ENCODE data around the gene SLC39A5. TPM values are rescaled to one million over a fixed set of nuclear protein-coding genes. Genes with fewer than 3 reads are reported as not detected.

The SLC39A5 gene
- total RNA-seq: under 1 TPM in 1 of 2 experiments, not detected in 1; 0.52 TPM

- no peaks in the 10 kb centered on the region for H3K9me3 Mint-ChIP-seq (ENCODE audit: insufficient read depth)
- H3K27ac Mint-ChIP-seq: no peak within 1 kb of the TSS
- no peak within 1 kb of the TSS for H3K4me3 Mint-ChIP-seq
- peaks cover 12% of the 10 kb centered on the region for H3K4me1 Mint-ChIP-seq (ENCODE audit: low read depth)
- H3K36me3 Mint-ChIP-seq (ENCODE audit: low read depth): peaks cover 20% of the 10 kb centered on the region
- ChIA-PET POLR2A (no interaction called here), CTCF (no interaction called here)
- H3K27me3 Mint-ChIP-seq (ENCODE audit: low read depth): no peaks in the 10 kb centered on the region
- ATAC-seq (no peak), DNase-seq (no peak)
Measured at GRCh38 chr12:56229916-56230431, at the start of gene SLC39A5. TSS of gene SLC39A5 (plus strand) at chr12:56230051. CDS start at chr12:56231275, 1,224 bp downstream.

GRCh38 chr12:56186957-56187356, 42.9 kb upstream of the SLC39A5 start:
- CTCF ChIA-PET: interaction anchor here (1.6 to 6.7 kb wide), 6 partner anchors 12 to 277 kb away, joined by 5 to 148 read pairs (median 44); partner anchors contain the start of genes ESYT1, RNF41 and ZC3H10
- DNase-seq (no peak), ATAC-seq (no peak)
- POLR2A ChIA-PET: interaction anchor here (3.0 to 4.1 kb wide), 3 partner anchors 26 to 58 kb away, joined by 20 to 50 read pairs (median 24); partner anchors contain the start of genes ESYT1, MYL6 and RNF41
- Mint-ChIP-seq H3K36me3 (ENCODE audit: low read depth) (peaks cover 47% of the 10 kb centered on the region), H3K27ac (peak overlapping the region; percentile 84), H3K9me3 (ENCODE audit: insufficient read depth) (no peaks in the 10 kb centered on the region), H3K4me1 (ENCODE audit: low read depth) (peaks cover 36% of the 10 kb centered on the region), H3K4me3 (peak overlapping the region; percentile 91), H3K27me3 (ENCODE audit: low read depth) (no peaks in the 10 kb centered on the region)

DNA sequence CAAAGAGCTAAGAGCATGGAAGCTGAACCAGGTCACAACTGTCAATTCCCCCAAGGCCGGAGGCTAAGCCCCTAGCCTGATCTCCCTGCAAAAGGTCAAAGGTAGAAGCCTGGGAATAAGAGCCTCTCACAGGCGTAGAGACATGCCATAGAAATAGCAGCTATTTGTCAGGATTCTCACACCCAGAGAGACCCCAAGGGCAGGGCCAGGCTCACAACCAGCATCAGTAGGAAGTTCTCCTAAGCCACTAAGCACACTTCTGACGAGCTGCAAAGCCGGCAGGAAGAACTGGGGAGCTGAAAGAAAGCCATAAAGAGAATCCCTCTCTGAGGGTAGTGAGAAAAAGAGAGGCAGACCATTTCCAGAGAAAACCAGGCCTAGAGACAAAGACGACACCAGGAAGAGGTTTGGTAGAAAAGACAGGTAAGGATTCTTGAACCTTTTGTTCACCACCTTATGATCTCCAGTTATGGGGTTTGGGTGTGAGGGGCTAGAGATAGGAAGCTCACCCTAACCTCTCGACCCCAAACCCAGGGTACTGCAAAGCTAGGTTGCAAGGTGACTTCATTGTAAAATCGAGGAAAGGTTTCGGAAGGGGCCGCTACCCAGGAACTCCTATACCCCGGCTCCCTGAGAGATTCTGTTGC, 41.6 kb upstream of the SLC39A5 start:
- ATAC-seq (no peak), DNase-seq (peak; percentile 27)
- H3K4me1 Mint-ChIP-seq (ENCODE audit: low read depth): peaks cover 47% of the 10 kb centered on the region

DNA sequence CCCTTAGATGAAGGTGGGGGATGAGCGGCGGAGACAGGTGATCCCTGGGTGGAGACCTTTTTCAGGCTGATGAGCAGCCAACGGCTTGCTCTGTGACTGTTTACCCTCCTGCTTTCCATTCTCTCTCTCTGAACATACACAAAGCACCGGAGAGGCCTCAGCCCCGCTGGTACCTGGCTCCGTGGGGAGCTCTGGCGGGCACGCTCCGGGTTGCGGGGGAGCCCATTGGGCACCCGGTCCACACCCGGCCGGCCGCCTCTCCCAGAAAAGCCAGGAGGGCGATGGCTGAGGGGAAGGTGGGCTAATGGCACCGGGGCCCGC, 41.1 kb upstream of the SLC39A5 start:
- peaks cover 50% of the 10 kb centered on the region for H3K4me1 Mint-ChIP-seq (ENCODE audit: low read depth)
- peak; percentile 5 for ATAC-seq
- no peak for DNase-seq
- H3K4me3 Mint-ChIP-seq: peak overlapping the region; percentile 91
- H3K27me3 Mint-ChIP-seq (ENCODE audit: low read depth): no peaks in the 10 kb centered on the region
- peak overlapping the region; percentile 84 for H3K27ac Mint-ChIP-seq
- ChIA-PET CTCF (interaction anchor here (0.8 to 6.7 kb wide), 32 partner anchors 10 to 450 kb away, joined by 3 to 148 read pairs (median 7); partner anchors contain the start of genes CNPY2, COQ10A, ESYT1 and MYL6), POLR2A (interaction anchor here (0.7 to 4.1 kb wide), 15 partner anchors 10 to 239 kb away, joined by 3 to 50 read pairs (median 7); partner anchors contain the start of genes CNPY2, ESYT1, MYL6 and MYL6B)
- peaks cover 46% of the 10 kb centered on the region for H3K36me3 Mint-ChIP-seq (ENCODE audit: low read depth)
- H3K9me3 Mint-ChIP-seq (ENCODE audit: insufficient read depth): no peaks in the 10 kb centered on the region

More for the DNA sequence above, 41.6 kb upstream of the SLC39A5 start:
- ChIA-PET POLR2A (interaction anchor here (0.6 to 4.1 kb wide), 14 partner anchors 10 to 240 kb away, joined by 3 to 50 read pairs (median 5); partner anchors contain the start of genes ESYT1, MYL6, PA2G4 and RNF41), CTCF (interaction anchor here (0.6 to 6.7 kb wide), 19 partner anchors 10 to 450 kb away, joined by 3 to 148 read pairs (median 13); partner anchors contain the start of genes CNPY2, ESYT1, MYL6 and MYL6B)
- H3K27me3 Mint-ChIP-seq (ENCODE audit: low read depth): no peaks in the 10 kb centered on the region
- H3K9me3 Mint-ChIP-seq (ENCODE audit: insufficient read depth): no peaks in the 10 kb centered on the region
- peak overlapping the region; percentile 84 for H3K27ac Mint-ChIP-seq
- peaks cover 47% of the 10 kb centered on the region for H3K36me3 Mint-ChIP-seq (ENCODE audit: low read depth)
- peak overlapping the region; percentile 91 for H3K4me3 Mint-ChIP-seq

- peak; percentile 90 for ATAC-seq
- no peaks in the 10 kb centered on the region for H3K27me3 Mint-ChIP-seq (ENCODE audit: low read depth)
- H3K4me1 Mint-ChIP-seq (ENCODE audit: low read depth): peaks cover 52% of the 10 kb centered on the region
- H3K4me3 Mint-ChIP-seq: peak within 1 kb of the TSS; percentile 93
- H3K9me3 Mint-ChIP-seq (ENCODE audit: insufficient read depth): no peaks in the 10 kb centered on the region
- ChIA-PET POLR2A (interaction anchor here (0.6 to 4.1 kb wide), 22 partner anchors 11 to 439 kb away, joined by 3 to 50 read pairs (median 4); partner anchors contain the start of genes CNPY2, ESYT1, MYL6 and MYL6B), CTCF (interaction anchor here (0.7 to 6.7 kb wide), 57 partner anchors 8 to 530 kb away, joined by 3 to 148 read pairs (median 4); partner anchors contain the start of genes ANKRD52, CNPY2, COQ10A and ERBB3)
- H3K27ac Mint-ChIP-seq: peak within 1 kb of the TSS; percentile 93
- peaks cover 44% of the 10 kb centered on the region for H3K36me3 Mint-ChIP-seq (ENCODE audit: low read depth)
- peak; percentile 90 for DNase-seq
Measured at GRCh38 chr12:56189099-56189917, 40.5 kb upstream of the SLC39A5 start, which contains the start of gene SMARCC2. TSS of gene SMARCC2 (minus strand) at chr12:56189483. CDS start at chr12:56189461, 22 bp downstream.

DNA sequence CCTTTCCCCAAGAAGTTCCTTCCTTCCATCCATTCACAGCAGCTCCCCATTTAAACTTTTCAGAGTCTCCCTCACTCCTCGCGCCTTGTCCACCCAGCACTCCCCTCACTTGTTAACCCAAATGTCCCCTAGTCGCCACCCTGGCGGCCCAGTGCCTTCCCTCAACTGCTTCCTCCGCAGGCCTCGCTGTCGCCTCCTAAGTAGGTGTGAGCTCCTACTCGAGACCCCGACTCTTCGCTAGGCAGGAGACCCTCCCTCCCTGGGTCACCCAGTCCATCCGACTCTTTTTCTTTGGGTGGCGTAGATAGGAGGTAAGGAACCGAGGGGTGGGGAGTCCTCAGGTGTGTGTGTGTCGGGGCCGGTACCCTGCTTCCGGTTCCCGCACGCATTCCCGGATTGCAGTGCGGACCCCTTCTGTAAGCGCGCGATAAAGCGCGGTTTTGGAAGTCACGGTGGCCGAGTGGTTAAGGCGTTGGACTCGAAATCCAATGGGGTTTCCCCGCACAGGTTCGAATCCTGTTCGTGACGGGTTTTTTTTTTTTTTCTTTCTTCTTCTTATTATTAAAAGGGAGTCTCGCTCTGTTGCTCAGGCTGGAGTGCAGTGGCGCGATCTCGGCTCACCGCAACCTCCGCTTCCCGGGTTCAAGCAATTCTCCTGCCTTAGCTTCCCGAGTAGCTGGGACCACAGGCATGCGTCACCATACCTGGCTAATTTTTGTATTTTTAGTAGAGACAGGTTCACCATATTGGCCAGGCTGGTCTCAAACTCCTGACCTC, 39.7 kb upstream of the SLC39A5 start:
- ATAC-seq (peak; percentile 45), DNase-seq (peak; percentile 84)
- Mint-ChIP-seq H3K9me3 (ENCODE audit: insufficient read depth) (no peaks in the 10 kb centered on the region), H3K36me3 (ENCODE audit: low read depth) (peaks cover 41% of the 10 kb centered on the region), H3K4me3 (peak overlapping the region; percentile 93), H3K4me1 (ENCODE audit: low read depth) (peaks cover 48% of the 10 kb centered on the region), H3K27me3 (ENCODE audit: low read depth) (no peaks in the 10 kb centered on the region), H3K27ac (peak overlapping the region; percentile 93)
- ChIA-PET POLR2A (interaction anchor here (0.6 to 4.1 kb wide), 17 partner anchors 17 to 438 kb away, joined by 3 to 50 read pairs (median 7); partner anchors contain the start of genes CNPY2, ESYT1, MYL6 and MYL6B), CTCF (interaction anchor here (0.7 to 6.7 kb wide), 53 partner anchors 8 to 529 kb away, joined by 3 to 148 read pairs (median 4); partner anchors contain the start of genes ANKRD52, CNPY2, COQ10A and ERBB3)

GRCh38 chr12:56190695-56191155, 39.1 kb upstream of the SLC39A5 start:
- Mint-ChIP-seq H3K4me1 (ENCODE audit: low read depth) (peaks cover 47% of the 10 kb centered on the region), H3K4me3 (peak overlapping the region; percentile 93), H3K36me3 (ENCODE audit: low read depth) (peaks cover 40% of the 10 kb centered on the region), H3K27ac (peak overlapping the region; percentile 93), H3K9me3 (ENCODE audit: insufficient read depth) (no peaks in the 10 kb centered on the region), H3K27me3 (ENCODE audit: low read depth) (no peaks in the 10 kb centered on the region)
- DNase-seq: no peak
- ATAC-seq: no peak
- POLR2A ChIA-PET: interaction anchor here (4.1 kb wide), 1 partner anchor 62 kb away, joined by 20 read pairs; the partner anchor contains the start of gene ESYT1
- CTCF ChIA-PET: interaction anchor here (1.6 to 6.7 kb wide), 10 partner anchors 16 to 452 kb away, joined by 3 to 148 read pairs (median 18); partner anchors contain the start of genes CNPY2, ESYT1, MYL6 and RNF41

DNA sequence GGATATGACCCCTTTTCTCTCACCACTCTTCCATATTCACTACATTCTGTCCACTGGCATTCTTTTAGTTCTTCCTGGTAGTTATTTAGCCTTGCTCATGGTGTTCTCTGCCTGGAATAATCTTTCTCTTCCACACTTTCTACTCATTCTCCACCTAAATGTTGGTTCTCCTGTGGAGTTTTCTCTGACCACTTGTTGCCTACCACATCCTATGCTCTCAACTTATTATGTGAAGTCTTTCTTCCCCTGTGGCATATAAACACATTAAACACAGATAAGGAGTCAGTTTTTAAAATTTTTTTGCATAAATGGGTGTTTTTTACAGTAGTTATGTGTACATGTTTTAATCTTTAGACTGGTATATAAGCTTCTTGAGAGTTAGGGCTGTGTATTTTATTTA, 37.3 kb upstream of the SLC39A5 start:
- no peaks in the 10 kb centered on the region for H3K9me3 Mint-ChIP-seq (ENCODE audit: insufficient read depth)
- ATAC-seq (no peak), DNase-seq (no peak)
- CTCF ChIA-PET: interaction anchor here (0.7 to 6.7 kb wide), 14 partner anchors 10 to 272 kb away, joined by 3 to 148 read pairs (median 5); partner anchors contain the start of genes ANKRD52, ESYT1, IL23A and RNF41
- H3K4me3 Mint-ChIP-seq: no peak overlapping the region
- POLR2A ChIA-PET: no interaction called here
- H3K27ac Mint-ChIP-seq: no peak overlapping the region
- H3K36me3 Mint-ChIP-seq (ENCODE audit: low read depth): peaks cover 23% of the 10 kb centered on the region
- H3K4me1 Mint-ChIP-seq (ENCODE audit: low read depth): peaks cover 31% of the 10 kb centered on the region
- H3K27me3 Mint-ChIP-seq (ENCODE audit: low read depth): no peaks in the 10 kb centered on the region

GRCh38 chr12:56193025-56193578, 36.7 kb upstream of the SLC39A5 start:
- CTCF ChIA-PET: interaction anchor here (0.7 to 6.7 kb wide), 13 partner anchors 9 to 271 kb away, joined by 3 to 148 read pairs (median 5); partner anchors contain the start of genes ESYT1, IL23A, RNF41 and ZC3H10
- no peak for ATAC-seq
- POLR2A ChIA-PET: interaction anchor here (1.2 kb wide), 1 partner anchor 241 kb away, joined by 5 read pairs; no protein-coding TSS in a partner anchor
- H3K27ac Mint-ChIP-seq: peak overlapping the region; percentile 47
- H3K4me3 Mint-ChIP-seq: no peak overlapping the region
- H3K27me3 Mint-ChIP-seq (ENCODE audit: low read depth): no peaks in the 10 kb centered on the region
- H3K4me1 Mint-ChIP-seq (ENCODE audit: low read depth): peaks cover 26% of the 10 kb centered on the region
- peak; percentile 89 for DNase-seq
- peaks cover 19% of the 10 kb centered on the region for H3K36me3 Mint-ChIP-seq (ENCODE audit: low read depth)
- H3K9me3 Mint-ChIP-seq (ENCODE audit: insufficient read depth): no peaks in the 10 kb centered on the region

All from activated CD8-positive, alpha-beta T cell treated with anti-CD3 and anti-CD28 coated beads, Interleukin-2, amount 10 ng/mL, durations not matched to agents 7 days and 5 days (primary cell).